ENCODE measurements around the gene MAPK12. TPM values are rescaled to one million over a fixed set of nuclear protein-coding genes. Genes with fewer than 3 reads are reported as not detected.

The MAPK12 gene
- total and polyA plus RNA-seq, 10 donors, result 3.9 to 11.6 (median 7.9) TPM

DNA sequence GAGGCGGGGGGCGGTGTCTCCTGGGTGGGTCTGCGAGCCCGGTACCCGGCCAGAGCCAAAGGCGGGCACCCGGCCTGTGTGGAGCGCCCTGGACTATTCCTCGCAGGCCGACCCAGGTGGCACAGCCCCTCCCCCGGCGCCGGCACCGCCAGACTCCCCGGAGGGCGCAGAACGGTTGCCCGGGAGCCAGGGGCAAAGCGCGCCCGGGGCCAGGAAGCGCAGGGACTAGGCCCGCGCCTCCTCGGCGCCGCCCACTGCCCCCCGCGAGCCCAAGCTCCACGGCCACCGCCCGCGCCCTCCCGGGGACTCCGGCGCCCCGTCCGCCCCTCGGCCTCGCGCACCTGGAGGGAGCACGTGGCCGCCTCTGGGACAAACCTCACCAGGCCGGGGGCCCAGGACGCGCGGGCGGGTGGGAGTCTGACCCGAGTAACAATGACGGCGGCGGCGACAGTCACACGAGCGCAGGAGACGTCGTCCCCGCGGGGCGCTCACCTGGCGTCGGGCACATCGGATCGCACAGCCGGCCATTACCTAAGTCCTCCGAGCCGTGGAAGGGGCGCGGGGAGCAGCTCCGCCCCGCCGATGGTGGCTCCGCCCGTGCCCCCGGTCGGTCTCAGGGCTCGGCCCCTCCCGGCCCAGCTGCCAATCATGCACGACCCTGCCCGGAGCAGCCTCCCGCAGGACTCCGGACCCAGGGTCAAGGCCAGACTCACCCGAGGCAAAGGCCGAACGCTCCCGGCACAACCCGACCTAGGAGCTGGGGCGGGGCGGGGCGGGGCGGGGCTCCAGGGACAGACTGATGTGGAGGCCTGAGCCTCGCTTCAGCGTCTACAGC, 38.5 kb upstream of the MAPK12 start:
- peak overlapping the region; percentile 27 to 96 (median 81) for H3K27ac ChIP-seq
- DNase-seq, result no peak
- H3K9me3 ChIP-seq, result no peaks in the 10 kb centered on the region
- peak overlapping the region; percentile 20 to 91 (median 32) for H3K4me3 ChIP-seq
- TF ChIP-seq CTCF (IDR thresholded peaks at IDR 0.05 in 8 of 11, conservative IDR thresholded peaks at IDR 0.05 in 3 of 11) (no peak), POLR2AphosphoS5 (IDR thresholded peaks at IDR 0.05) (peak in 2 of 3 donors; percentile 60 to 74), POLR2A (IDR thresholded peaks at IDR 0.05) (no peak)
- 17 to 36% (median 30%) methylated on average over 11 to 93 of the region's 93 CpGs for WGBS, 5 donors
- intact Hi-C loops (cut with DNase I; ENCODE audit: low total_unique reads), result no loop called here
- H3K4me1 ChIP-seq, result peaks cover 79 to 100% (median 96%) of the 10 kb centered on the region in 6 donors
- H3K27me3 ChIP-seq (replicated peaks in 1 of 7), result peaks cover 0 to 56% (median 9%) of the 10 kb centered on the region in 7 donors
- H3K36me3 ChIP-seq, result peaks cover 0 to 22% (median 0%) of the 10 kb centered on the region in 6 donors

DNA sequence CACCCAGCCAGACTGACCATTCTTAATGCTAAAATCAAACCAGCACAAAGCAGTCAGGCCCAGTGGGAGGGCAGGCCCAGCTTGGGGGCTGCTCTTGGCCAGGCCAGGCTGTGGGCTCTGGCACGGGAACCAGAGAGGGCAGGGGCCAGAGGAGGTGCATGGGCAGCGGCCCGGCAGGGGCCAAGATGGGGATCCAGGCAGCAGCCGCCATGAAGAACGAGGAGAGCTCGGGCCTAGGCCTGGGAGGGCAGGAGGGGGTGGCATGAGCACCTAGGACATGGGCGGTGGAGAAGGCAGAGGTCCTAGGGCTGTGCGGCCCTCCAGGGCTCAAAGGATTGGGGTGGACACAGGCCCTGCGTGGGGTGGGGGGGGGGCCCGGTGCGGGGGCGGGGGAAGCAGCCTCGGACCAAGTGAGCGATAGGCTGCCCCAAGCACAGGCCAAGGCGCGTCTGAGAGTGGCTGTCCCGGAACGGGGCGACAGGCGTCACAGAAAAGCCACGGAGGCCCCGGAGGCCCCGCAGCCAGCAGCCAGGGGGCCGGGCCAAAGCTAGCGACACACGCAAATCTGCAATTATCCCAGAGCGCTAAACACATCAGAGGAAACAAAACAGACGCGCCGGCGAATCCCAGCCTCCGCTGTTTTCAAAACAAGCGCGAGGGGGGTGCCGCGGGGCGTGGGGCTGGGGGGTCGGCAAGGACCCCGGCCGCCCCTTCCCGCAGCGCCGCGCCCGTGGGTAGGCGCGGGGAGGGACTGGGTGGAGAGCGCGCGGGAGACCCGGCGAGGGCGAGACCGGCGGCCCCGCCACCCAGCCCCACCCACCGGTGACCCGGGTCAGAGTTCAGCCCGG, 37.7 kb upstream of the MAPK12 start:
- H3K27me3 ChIP-seq (replicated peaks in 1 of 7), result peaks cover 0 to 53% (median 9%) of the 10 kb centered on the region in 7 donors
- intact Hi-C loops (cut with DNase I; ENCODE audit: low total_unique reads), result no loop called here
- H3K4me3 ChIP-seq, result peak overlapping the region; percentile 20 to 91 (median 32)
- peaks cover 0 to 20% (median 0%) of the 10 kb centered on the region in 6 donors for H3K36me3 ChIP-seq
- H3K9me3 ChIP-seq, result no peaks in the 10 kb centered on the region
- peak overlapping the region in 7 of 8 donors; percentile 43 to 96 (median 91) for H3K27ac ChIP-seq
- DNase-seq, result no peak
- 14 to 51% (median 24%) methylated on average over 6 to 59 of the region's 59 CpGs for WGBS, 5 donors
- TF ChIP-seq CTCF (IDR thresholded peaks at IDR 0.05 in 8 of 11, conservative IDR thresholded peaks at IDR 0.05 in 3 of 11) (peak in 2 of 11 experiments; percentile 12 to 44), POLR2AphosphoS5 (IDR thresholded peaks at IDR 0.05) (peak in 2 of 3 donors; percentile 24 to 46), POLR2A (IDR thresholded peaks at IDR 0.05) (no peak)
- peaks cover 77 to 100% (median 96%) of the 10 kb centered on the region in 6 donors for H3K4me1 ChIP-seq

GRCh38 chr22:50298266-50298637, 36.8 kb upstream of the MAPK12 start:
- peak overlapping the region in 7 of 8 donors; percentile 29 to 96 (median 91) for H3K27ac ChIP-seq
- intact Hi-C loops (cut with DNase I; ENCODE audit: low total_unique reads), result no loop called here
- H3K4me1 ChIP-seq, result peaks cover 76 to 100% (median 96%) of the 10 kb centered on the region in 6 donors
- H3K27me3 ChIP-seq (replicated peaks in 1 of 7), result peaks cover 0 to 55% (median 9%) of the 10 kb centered on the region in 7 donors
- TF ChIP-seq POLR2AphosphoS5 (IDR thresholded peaks at IDR 0.05), result no peak
- TF ChIP-seq POLR2A (IDR thresholded peaks at IDR 0.05), result no peak
- TF ChIP-seq CTCF (IDR thresholded peaks at IDR 0.05 in 8 of 11, conservative IDR thresholded peaks at IDR 0.05 in 3 of 11), result no peak
- 70 to 92% (median 85%) methylated on average over 4 of the region's 4 CpGs for WGBS, 5 donors
- no peaks in the 10 kb centered on the region for H3K9me3 ChIP-seq
- peaks cover 0 to 11% (median 0%) of the 10 kb centered on the region in 6 donors for H3K36me3 ChIP-seq
- peak overlapping the region in 1 of 8 donors; percentile 32 for H3K4me3 ChIP-seq
- no peak for DNase-seq
